ENCODE data around the gene OR10G4. TPM values are rescaled to one million over a fixed set of nuclear protein-coding genes. Genes with fewer than 3 reads are reported as not detected.

OR10G4 gene, protein sequence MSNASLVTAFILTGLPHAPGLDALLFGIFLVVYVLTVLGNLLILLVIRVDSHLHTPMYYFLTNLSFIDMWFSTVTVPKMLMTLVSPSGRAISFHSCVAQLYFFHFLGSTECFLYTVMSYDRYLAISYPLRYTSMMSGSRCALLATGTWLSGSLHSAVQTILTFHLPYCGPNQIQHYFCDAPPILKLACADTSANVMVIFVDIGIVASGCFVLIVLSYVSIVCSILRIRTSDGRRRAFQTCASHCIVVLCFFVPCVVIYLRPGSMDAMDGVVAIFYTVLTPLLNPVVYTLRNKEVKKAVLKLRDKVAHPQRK
- not detected for total RNA-seq

DNA sequence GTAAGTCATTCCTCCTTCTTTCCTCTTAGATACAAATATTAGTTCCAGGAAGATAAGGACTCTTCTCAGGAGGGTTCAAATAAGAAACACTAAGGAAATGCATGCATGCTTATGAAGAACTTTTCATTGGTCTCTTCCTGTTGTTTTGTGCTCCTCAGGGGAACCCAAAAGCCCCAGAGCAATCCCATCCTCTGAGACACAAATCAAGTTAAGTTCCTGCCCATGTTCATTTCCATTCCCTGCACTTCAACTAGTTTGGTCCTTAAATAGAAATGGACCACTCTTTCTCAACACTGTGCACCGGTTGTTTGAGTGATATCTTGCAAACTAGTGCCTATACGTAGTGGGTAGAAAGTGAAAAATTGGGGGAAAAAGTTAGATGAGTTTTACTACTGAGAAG, at the start of gene OR10G4:
Gene OR10G4 (plus strand): TSS at position 301 of the 400 bp plus-strand sequence. CDS start 2,578 bp downstream, outside the sequence.
- TF ChIP-seq, protein P1, sequence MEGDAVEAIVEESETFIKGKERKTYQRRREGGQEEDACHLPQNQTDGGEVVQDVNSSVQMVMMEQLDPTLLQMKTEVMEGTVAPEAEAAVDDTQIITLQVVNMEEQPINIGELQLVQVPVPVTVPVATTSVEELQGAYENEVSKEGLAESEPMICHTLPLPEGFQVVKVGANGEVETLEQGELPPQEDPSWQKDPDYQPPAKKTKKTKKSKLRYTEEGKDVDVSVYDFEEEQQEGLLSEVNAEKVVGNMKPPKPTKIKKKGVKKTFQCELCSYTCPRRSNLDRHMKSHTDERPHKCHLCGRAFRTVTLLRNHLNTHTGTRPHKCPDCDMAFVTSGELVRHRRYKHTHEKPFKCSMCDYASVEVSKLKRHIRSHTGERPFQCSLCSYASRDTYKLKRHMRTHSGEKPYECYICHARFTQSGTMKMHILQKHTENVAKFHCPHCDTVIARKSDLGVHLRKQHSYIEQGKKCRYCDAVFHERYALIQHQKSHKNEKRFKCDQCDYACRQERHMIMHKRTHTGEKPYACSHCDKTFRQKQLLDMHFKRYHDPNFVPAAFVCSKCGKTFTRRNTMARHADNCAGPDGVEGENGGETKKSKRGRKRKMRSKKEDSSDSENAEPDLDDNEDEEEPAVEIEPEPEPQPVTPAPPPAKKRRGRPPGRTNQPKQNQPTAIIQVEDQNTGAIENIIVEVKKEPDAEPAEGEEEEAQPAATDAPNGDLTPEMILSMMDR (IDR thresholded peaks at IDR 0.05), result no peak
- H3K4me3 ChIP-seq, result no peak within 1 kb of the TSS
- DNase-seq (ENCODE audit: low spot score in 2 of 2), result no peak
- H3K27ac ChIP-seq, result no peak within 1 kb of the TSS
- H3K27me3 ChIP-seq, result no peaks in the 10 kb centered on the region
- no peaks in the 10 kb centered on the region for H3K9me3 ChIP-seq
- intact Hi-C loops (cut with DNase I), result no loop called here
- no peaks in the 10 kb centered on the region for H3K4me1 ChIP-seq
- no peaks in the 10 kb centered on the region for H3K36me3 ChIP-seq

DNA sequence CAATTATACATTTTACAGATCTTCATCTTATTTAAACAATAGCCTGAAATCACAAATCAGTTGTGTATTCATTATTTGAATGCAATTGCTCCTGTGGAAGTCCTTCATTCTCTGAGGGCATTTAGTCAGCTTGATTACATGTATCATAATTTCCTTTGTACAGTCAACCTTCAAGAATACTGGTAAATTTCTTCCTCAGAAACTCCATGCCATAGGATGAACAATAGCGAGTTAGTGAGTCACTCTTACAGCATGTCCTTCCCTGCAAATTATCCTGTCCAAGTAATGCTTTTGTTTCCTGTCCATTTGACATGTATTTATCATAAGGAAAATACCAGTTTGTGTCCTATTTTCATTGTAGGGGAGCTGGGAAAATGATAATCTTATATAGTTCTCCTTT, 39.0 kb upstream of the OR10G4 start:
- H3K4me1 ChIP-seq, result no peaks in the 10 kb centered on the region

DNA sequence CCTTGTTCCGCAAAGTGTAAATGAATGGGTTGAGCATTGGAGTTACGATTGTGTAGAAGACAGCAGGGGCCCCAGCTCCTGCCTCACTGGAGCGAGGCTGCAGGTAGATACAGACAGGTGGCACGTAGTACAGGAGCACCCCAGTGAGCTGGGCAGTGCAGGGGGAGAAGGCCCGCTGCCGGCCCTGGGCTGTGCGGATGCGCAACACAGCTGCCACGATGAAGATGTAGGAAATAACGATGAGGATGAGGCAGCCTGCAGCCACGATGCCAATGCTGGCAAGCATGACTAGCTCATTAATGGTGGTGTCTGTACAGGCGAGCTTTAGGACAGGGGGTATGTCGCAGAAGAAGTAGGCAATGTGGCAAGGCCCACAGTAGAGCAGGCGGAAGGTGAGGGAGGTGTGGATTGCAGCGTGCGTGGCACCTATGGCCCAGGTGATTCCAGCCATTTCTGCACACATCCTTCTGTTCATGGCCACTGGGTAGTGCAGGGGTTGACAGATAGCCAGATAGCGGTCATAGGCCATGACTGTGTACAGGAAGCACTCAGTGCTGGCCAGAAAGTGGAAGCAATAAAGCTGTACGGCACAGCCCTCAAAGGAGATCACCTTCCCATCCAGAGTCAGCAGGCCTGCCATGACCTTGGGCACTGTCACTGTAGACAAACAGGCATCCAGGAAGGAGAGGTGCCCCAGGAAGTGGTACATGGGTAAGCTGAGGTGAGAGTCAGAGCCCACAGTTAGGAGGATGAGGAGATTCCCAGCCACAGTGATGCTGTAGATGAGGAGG, 35.8 kb upstream of the OR10G4 start:
- intact Hi-C loops (cut with DNase I), result no loop called here
- DNase-seq (ENCODE audit: low spot score in 2 of 2), result no peak
- Histone ChIP-seq H3K27ac (no peak overlapping the region), H3K27me3 (no peaks in the 10 kb centered on the region), H3K9me3 (no peaks in the 10 kb centered on the region), H3K4me3 (no peak overlapping the region), H3K4me1 (no peaks in the 10 kb centered on the region), H3K36me3 (no peaks in the 10 kb centered on the region)
- TF ChIP-seq, protein P1 (IDR thresholded peaks at IDR 0.05), result no peak

More for the DNA sequence above, 39.0 kb upstream of the OR10G4 start:
- no peaks in the 10 kb centered on the region for H3K36me3 ChIP-seq
- H3K4me3 ChIP-seq, result no peak overlapping the region
- H3K27me3 ChIP-seq, result no peaks in the 10 kb centered on the region
- intact Hi-C loops (cut with DNase I), result no loop called here
- no peak for DNase-seq (ENCODE audit: low spot score in 2 of 2)
- no peaks in the 10 kb centered on the region for H3K9me3 ChIP-seq
- H3K27ac ChIP-seq, result no peak overlapping the region
- TF ChIP-seq, protein P1 (IDR thresholded peaks at IDR 0.05), result no peak

DNA sequence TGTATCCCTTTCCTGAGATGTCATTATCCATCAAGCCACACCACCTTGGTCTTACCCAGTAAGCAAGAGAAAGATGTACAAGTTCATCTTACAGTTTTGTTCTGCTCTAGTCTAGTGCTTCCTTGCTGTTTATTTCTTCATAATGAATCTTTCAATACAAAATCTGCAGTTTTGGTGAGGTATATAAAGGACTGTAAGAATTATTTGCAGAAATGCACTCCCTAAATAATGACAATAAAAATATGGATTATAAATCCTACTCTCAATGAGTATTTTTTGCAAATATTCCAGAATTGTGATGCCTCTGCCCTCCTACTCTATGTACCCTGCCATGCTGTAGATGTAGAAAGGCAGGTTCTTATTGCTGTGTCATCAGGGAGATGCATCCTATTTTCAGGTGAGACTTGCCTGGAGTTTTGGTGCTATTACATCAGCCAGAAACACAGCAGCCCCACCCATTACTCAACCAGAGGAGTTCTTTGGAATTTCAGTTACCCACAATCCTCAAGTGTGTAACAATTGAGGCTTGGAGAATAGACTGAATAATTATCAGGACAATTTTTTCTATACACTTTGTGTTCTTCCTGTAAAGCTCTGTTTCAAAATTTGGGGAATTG, 35.0 kb upstream of the OR10G4 start, which contains the start of gene OR10S1:
Gene OR10S1 (minus strand): TSS at position 51 of the 617 bp plus-strand sequence. CDS start 117 bp downstream, outside the sequence.
- no peak for DNase-seq (ENCODE audit: low spot score in 2 of 2)
- no peaks in the 10 kb centered on the region for H3K27me3 ChIP-seq
- TF ChIP-seq, protein P1 (IDR thresholded peaks at IDR 0.05), result no peak
- no peaks in the 10 kb centered on the region for H3K9me3 ChIP-seq
- no peaks in the 10 kb centered on the region for H3K4me1 ChIP-seq
- no peaks in the 10 kb centered on the region for H3K36me3 ChIP-seq
- H3K27ac ChIP-seq, result no peak within 1 kb of the TSS
- intact Hi-C loops (cut with DNase I), result no loop called here
- no peak within 1 kb of the TSS for H3K4me3 ChIP-seq

DNA sequence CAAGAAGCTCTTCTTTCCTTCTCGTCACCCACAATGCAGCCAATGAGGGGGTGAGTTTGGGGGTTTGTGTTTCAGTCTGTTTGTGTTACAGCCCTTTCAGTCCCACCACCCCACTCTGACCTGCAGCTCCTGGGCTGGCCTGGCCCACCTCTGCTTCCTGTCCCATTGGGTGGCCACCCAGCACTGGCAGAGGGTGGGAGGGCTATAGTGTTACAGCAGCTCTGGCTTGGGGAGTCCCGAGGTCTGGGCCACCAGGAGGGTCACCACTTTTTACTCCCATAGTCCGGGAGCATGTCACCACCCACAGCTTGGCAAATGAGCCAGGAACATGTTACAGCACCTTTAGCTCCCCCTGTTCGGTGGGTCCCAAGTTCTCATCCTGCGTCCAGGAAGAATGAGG, 33.5 kb upstream of the OR10G4 start:
- H3K27me3 ChIP-seq, result no peaks in the 10 kb centered on the region
- H3K36me3 ChIP-seq, result no peaks in the 10 kb centered on the region
- H3K27ac ChIP-seq, result no peak overlapping the region
- TF ChIP-seq, protein P1 (IDR thresholded peaks at IDR 0.05), result no peak
- no peaks in the 10 kb centered on the region for H3K9me3 ChIP-seq
- H3K4me1 ChIP-seq, result no peaks in the 10 kb centered on the region
- intact Hi-C loops (cut with DNase I), result no loop called here
- no peak overlapping the region for H3K4me3 ChIP-seq
- DNase-seq (ENCODE audit: low spot score in 2 of 2), result no peak
